DND-41 (cell line): ENCODE data around the gene ZMIZ1.

Source experiments
- CTCF ChIP-seq: IDR thresholded peaks from 2 replicates; pipeline ENCODE4 v1.5.1; 2012; ENCODE audit warnings: borderline replicate concordance, low read length, moderate library complexity, mild to moderate bottlenecking; ENCODE audit not compliant: poor library complexity, severe bottlenecking; ENCODE audit errors: extremely low read depth
- EZH2 ChIP-seq: IDR thresholded peaks from 3 replicates; pipeline ENCODE4 v1.6.1; 2012; ENCODE audit warnings: borderline replicate concordance, low read depth, mild to moderate bottlenecking, moderate library complexity, low read length, inconsistent platforms; ENCODE audit not compliant: severe bottlenecking

- TF ChIP-seq CTCF (no peak), EZH2 (no peak)
Observed at GRCh38 chr10:79127151-79127961, 58.6 kb downstream of the ZMIZ1 start.
